Ascending aorta (tissue), 2 donors: ENCODE measurements around the gene PAPPA2. TPM values are rescaled to one million over a fixed set of nuclear protein-coding genes. Genes with fewer than 3 reads are reported as not detected.

Experiments used
- DNase-seq, 2 donors: peaks; one replicate each; pipeline ENCODE4 v3.0.0-alpha.2; 2019; ENCODE audit warnings: low spot score in 2 of 2
- H3K27ac ChIP-seq, 2 donors: fragments of 200-600 bp; sonication (generic); one replicate each; pipeline ENCODE4 v1.5.1; 2016 to 2017; ENCODE audit warnings: mild to moderate bottlenecking in 1 of 2
- H3K27me3 ChIP-seq: fragments of 200-600 bp; sonication (generic); one replicate; pipeline ENCODE4 v1.5.1; 2017
- H3K36me3 ChIP-seq, 2 donors: fragments of 200-600 bp; sonication (generic); one replicate each; pipeline ENCODE4 v1.5.1; 2016
- H3K4me1 ChIP-seq, 2 donors: fragments of 200-600 bp; sonication (generic); one replicate each; pipeline ENCODE4 v1.5.1; 2016 to 2017; ENCODE audit warnings: mild to moderate bottlenecking in 1 of 2
- H3K4me3 ChIP-seq, 2 donors: fragments of 200-600 bp; sonication (generic); one replicate each; pipeline ENCODE4 v1.5.1; 2016 to 2017; ENCODE audit warnings: mild to moderate bottlenecking in 1 of 2
- H3K9me3 ChIP-seq, 2 donors: fragments of 200-600 bp; sonication (generic); one replicate each; pipeline ENCODE4 v1.5.1; 2016
- intact Hi-C: fragments of 100-400 bp; cut with DNase I; formaldehyde crosslinking; loops from one replicate; pipeline ENCODE4 v1.15.1; 2023
- total RNA-seq: library from RNA; depleted of rRNA; stranded (reverse); fragments of >200 nt; gene quantifications from one replicate; pipeline ENCODE4 v1.1.0, GENCODE V29; 2016
- TF ChIP-seq, protein P1 (sequence below), 3 experiments: fragments of 200-600 bp in 2 of 3; fragments of 450-650 bp in 1 of 3; sonication (generic) in 2 of 3; IDR thresholded peaks; one replicate each; pipeline ENCODE4 v1.5.1; 2016 to 2019; ENCODE audit warnings: antibody characterized with exemption in 3 of 3, mild to moderate bottlenecking in 1 of 3, moderate library complexity in 1 of 3

PAPPA2 gene
- total RNA-seq, 1 donor from 2014 or later, result 2.9 TPM

DNA sequence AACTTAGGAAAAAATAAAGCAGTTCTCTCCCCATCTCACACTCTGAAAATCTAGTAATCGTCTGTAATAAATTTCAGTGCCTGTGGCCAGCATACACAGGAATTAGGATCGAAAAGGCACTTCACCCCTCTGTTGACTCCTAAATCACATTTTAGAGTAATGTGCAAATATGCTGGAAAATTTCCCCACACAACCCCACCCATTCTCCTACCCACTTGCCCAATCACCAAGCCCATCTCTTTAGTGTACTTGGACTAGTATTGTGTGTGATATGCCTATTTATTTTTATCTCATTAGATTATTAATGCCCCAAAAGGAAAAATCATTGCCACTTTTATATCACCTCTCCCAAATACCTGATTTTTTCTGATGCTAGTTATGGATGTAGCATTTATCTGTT is 378.3 kb downstream of the PAPPA2 start:
- intact Hi-C loops, result loop anchor here (5.0 to 10.0 kb wide), 3 partner anchors 149 to 1686 kb away; partner anchors contain the start of gene COP1
- TF ChIP-seq, protein P1, sequence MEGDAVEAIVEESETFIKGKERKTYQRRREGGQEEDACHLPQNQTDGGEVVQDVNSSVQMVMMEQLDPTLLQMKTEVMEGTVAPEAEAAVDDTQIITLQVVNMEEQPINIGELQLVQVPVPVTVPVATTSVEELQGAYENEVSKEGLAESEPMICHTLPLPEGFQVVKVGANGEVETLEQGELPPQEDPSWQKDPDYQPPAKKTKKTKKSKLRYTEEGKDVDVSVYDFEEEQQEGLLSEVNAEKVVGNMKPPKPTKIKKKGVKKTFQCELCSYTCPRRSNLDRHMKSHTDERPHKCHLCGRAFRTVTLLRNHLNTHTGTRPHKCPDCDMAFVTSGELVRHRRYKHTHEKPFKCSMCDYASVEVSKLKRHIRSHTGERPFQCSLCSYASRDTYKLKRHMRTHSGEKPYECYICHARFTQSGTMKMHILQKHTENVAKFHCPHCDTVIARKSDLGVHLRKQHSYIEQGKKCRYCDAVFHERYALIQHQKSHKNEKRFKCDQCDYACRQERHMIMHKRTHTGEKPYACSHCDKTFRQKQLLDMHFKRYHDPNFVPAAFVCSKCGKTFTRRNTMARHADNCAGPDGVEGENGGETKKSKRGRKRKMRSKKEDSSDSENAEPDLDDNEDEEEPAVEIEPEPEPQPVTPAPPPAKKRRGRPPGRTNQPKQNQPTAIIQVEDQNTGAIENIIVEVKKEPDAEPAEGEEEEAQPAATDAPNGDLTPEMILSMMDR (IDR thresholded peaks at IDR 0.05), result no peak
- no peak for DNase-seq
- Histone ChIP-seq H3K4me3 (no peak overlapping the region), H3K9me3 (no peaks in the 10 kb centered on the region), H3K4me1 (no peaks in the 10 kb centered on the region), H3K27me3 (no peaks in the 10 kb centered on the region), H3K36me3 (no peaks in the 10 kb centered on the region), H3K27ac (no peak overlapping the region)

DNA sequence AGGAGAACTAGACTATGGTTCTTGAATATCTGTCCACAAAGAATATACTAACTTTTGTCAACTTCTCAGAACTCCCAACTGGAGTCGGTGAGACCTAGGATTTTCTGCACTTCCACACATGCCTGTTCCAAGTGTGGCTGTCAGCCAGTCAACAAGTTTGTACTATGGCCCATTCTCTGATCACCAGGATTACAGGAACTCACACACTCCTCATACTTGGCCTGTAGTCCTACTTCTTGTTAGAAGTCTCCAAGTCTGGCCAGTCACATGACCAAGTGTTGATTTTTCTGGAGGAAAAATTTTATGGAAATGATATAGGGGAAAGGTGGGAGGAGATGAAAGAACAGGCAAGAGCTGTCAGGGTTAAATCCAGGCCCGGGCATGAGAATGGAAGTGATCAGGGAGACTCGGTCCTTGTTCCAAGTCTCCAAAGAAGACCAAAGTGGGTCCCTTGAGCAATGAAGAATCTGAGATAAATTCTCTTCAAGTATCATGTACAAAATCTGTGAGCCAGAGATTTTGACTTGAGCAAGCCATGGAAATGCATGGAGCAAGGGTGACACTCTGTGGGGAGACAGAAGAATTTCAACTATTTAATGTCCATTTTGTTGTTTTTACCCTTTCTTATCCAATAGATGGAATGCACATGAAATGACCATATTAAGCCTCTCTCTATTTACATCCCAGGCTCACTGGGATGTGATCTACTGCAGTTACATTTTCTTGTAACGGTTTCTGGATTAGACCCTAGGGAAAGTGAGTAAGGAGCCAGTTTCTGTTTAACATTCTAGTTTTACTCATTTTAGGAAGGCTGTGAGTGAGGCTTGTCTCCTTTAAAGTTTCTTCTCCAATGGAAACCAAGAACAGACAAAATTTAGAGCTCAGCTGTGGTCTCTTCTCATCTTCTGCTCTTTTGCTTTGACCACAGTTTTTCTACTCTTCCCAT is 380.6 kb downstream of the PAPPA2 start:
- TF ChIP-seq, protein P1 (IDR thresholded peaks at IDR 0.05), result peak; percentile 52 to 66 (median 54)
- H3K36me3 ChIP-seq, result no peaks in the 10 kb centered on the region
- H3K4me1 ChIP-seq, result no peaks in the 10 kb centered on the region
- no peak overlapping the region for H3K27ac ChIP-seq
- no peaks in the 10 kb centered on the region for H3K27me3 ChIP-seq
- H3K9me3 ChIP-seq, result no peaks in the 10 kb centered on the region
- H3K4me3 ChIP-seq, result no peak overlapping the region
- intact Hi-C loops, result loop anchor here (1.0 to 10.0 kb wide), 6 partner anchors 151 to 1689 kb away; partner anchors contain the start of gene COP1
- peak in 1 of 2 donors; percentile 63 for DNase-seq

DNA sequence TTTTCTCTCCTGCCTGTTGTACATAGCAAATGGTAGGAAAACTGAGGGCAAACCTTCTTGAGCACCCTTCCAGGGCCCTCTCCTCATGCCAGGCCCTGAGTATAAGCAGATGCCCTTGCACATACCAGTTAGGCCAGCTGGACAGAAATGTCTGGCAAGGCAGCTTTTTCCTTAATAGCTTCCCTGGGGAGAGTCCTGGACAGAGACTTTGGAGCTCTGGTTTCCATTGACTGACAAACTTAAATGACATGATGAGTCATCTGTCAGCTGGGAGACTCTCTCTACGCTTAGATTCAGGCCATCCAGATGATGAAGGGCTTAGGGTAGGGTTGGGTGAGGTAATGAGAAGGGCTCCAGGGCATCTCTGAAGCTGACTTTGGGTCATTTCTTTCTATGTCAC is 384.1 kb downstream of the PAPPA2 start:
- Histone ChIP-seq H3K4me1 (no peaks in the 10 kb centered on the region), H3K27ac (no peak overlapping the region), H3K4me3 (no peak overlapping the region), H3K27me3 (no peaks in the 10 kb centered on the region), H3K36me3 (no peaks in the 10 kb centered on the region), H3K9me3 (no peaks in the 10 kb centered on the region)
- DNase-seq, result no peak
- intact Hi-C loops, result loop anchor here (10.0 kb wide), 2 partner anchors 642 to 1692 kb away; partner anchors contain the start of gene COP1
- TF ChIP-seq, protein P1 (IDR thresholded peaks at IDR 0.05), result no peak

DNA sequence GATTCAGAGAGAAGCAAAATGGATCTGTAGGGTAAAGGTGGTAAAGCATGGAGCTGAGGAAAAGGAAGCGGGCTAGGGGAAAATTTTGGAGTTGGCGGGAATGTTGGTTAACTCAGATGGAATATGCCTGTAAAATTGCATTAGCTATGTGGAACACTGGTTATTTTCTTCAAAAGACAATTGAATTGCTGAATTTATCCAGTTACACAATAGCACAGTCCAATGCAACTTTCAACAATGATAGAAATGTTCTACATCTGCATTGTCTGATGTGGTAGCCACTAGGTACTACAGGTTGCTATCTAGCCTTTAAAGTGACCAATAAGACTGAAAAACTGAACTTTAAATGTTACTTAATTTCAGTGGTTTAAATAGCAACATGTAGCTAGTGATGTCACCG is 386.3 kb downstream of the PAPPA2 start:
- Histone ChIP-seq H3K4me1 (no peaks in the 10 kb centered on the region), H3K27me3 (no peaks in the 10 kb centered on the region), H3K9me3 (no peaks in the 10 kb centered on the region), H3K36me3 (no peaks in the 10 kb centered on the region), H3K4me3 (no peak overlapping the region), H3K27ac (no peak overlapping the region)
- no peak for DNase-seq
- TF ChIP-seq, protein P1 (IDR thresholded peaks at IDR 0.05), result no peak
- intact Hi-C loops, result loop anchor here (10.0 kb wide), 2 partner anchors 644 to 1694 kb away; partner anchors contain the start of gene COP1

DNA sequence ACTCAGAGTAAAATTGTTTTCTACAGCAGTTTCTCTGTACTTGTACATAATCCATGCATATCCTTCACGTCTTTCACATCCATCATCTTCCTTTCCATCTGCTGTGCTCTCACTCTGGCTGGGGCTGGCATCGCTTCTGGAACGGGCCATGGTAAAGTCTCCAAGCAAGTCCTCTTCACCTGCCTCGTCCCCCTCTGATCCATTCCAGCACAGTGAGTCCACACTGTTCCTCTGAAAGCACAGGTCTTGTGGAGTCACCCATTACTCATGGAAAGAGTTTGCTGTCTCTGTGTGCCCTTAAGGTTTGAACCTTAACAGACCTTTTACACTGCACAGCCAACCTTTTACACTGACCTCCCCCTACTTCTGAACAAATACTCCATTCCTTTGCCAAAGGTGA is 387.9 kb downstream of the PAPPA2 start:
- DNase-seq, result no peak
- no peaks in the 10 kb centered on the region for H3K9me3 ChIP-seq
- no peaks in the 10 kb centered on the region for H3K27me3 ChIP-seq
- no peak overlapping the region for H3K4me3 ChIP-seq
- H3K27ac ChIP-seq, result no peak overlapping the region
- TF ChIP-seq, protein P1 (IDR thresholded peaks at IDR 0.05), result no peak
- H3K36me3 ChIP-seq, result no peaks in the 10 kb centered on the region
- H3K4me1 ChIP-seq, result no peaks in the 10 kb centered on the region
- intact Hi-C loops, result no loop called here
